Measurements from ENCODE around the gene DNAJC4.

Gene DNAJC4

GRCh38 chr11:64203421-64204079 lies 26.8 kb upstream of the DNAJC4 start:
- no peak for TF ChIP-seq CTCF (IDR thresholded peaks at IDR 0.05; ENCODE audit: insufficient read depth, low read depth, low read length, missing control alignments)

GRCh38 chr11:64204080-64204440 lies 26.3 kb upstream of the DNAJC4 start:
- DNase-seq (ENCODE audit: low read depth), result no peak
- no peak overlapping the region for H3K4me3 ChIP-seq (ENCODE audit: low read depth, low read length)
- TF ChIP-seq CTCF (IDR thresholded peaks at IDR 0.05; ENCODE audit: insufficient read depth, low read depth, low read length, missing control alignments), result no peak

More at GRCh38 chr11:64203421-64204079, 26.8 kb upstream of the DNAJC4 start:
- no peak for DNase-seq (ENCODE audit: low read depth)
- H3K4me3 ChIP-seq (ENCODE audit: low read depth, low read length), result no peak overlapping the region

DNA sequence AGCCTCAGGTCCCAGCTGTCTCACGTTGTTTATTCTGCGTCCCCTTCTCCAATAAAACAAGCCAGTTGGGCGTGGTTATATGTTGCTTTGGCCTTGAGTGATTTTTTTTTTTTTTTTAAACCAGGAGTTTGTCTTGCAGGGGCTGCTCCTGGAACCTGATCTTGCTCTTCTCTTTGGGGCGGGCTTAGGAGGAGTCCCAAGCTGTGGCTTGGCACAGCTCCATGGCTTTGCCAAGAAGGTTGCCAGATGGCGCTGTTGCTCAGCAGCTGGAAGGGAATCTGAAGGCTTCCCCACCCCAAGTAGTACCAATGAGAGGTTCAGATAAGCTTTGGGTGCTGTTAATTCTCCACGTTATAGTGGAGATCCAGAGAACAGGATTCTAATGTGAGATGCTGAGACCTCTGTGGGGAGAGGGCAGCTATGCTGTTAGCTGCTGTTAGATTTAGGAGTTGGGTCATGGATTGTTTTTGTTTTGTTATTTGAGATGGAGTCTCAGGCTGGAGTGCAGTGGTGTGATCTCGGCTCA lies 25.8 kb upstream of the DNAJC4 start:
- H3K4me3 ChIP-seq (ENCODE audit: low read depth, low read length), result no peak overlapping the region
- peak; percentile 67 for TF ChIP-seq CTCF (IDR thresholded peaks at IDR 0.05; ENCODE audit: insufficient read depth, low read depth, low read length, missing control alignments)
- peak; percentile 87 for DNase-seq (ENCODE audit: low read depth)

DNA sequence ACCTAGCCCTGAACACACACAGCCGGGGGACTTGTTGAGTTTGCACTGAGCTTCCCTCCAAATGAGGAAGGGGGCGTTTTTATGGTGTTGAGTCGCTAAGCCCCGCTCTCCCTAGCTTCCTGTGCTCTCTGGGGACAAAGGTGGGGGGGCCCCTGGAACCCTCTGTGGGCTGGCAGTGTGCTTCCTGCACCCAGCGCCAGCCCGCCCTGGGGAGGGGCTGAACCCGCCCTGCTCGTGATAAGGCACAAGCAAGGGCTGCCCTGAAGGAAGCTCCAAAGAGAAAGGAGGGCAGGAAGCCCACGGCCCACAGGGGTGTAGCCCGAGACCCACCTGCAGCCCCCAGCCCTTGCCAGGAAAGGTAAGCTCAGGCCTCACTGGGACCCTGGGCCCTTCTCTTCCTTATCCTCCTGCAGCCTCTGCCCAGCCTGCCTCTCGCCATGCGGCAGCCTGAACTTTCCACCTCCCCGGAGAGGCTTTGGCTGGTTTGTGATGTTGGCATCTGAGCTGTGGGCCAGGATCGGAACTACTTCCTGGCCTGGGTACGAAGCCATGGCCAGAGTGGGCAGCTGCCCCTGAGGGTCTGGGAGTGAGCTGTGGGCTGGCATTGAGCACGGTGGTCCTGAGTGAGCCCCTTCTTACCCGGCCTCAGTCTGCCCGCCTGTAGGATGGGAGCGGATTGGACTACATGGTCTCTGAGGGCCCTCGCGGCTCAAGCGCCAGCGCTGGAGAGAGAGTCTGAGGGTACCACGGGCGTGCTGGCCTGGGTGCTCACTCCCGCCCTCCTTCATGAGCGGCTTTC lies 23.7 kb upstream of the DNAJC4 start, which contains the start of gene FERMT3:
Gene FERMT3 (plus strand): TSS at position 265 of the 799 bp plus-strand sequence. CDS start 644 bp downstream, outside the sequence.
- H3K4me3 ChIP-seq (ENCODE audit: low read depth, low read length), result peak within 1 kb of the TSS; percentile 65
- no peak for TF ChIP-seq CTCF (IDR thresholded peaks at IDR 0.05; ENCODE audit: insufficient read depth, low read depth, low read length, missing control alignments)
- DNase-seq (ENCODE audit: low read depth), result peak; percentile 84

DNA sequence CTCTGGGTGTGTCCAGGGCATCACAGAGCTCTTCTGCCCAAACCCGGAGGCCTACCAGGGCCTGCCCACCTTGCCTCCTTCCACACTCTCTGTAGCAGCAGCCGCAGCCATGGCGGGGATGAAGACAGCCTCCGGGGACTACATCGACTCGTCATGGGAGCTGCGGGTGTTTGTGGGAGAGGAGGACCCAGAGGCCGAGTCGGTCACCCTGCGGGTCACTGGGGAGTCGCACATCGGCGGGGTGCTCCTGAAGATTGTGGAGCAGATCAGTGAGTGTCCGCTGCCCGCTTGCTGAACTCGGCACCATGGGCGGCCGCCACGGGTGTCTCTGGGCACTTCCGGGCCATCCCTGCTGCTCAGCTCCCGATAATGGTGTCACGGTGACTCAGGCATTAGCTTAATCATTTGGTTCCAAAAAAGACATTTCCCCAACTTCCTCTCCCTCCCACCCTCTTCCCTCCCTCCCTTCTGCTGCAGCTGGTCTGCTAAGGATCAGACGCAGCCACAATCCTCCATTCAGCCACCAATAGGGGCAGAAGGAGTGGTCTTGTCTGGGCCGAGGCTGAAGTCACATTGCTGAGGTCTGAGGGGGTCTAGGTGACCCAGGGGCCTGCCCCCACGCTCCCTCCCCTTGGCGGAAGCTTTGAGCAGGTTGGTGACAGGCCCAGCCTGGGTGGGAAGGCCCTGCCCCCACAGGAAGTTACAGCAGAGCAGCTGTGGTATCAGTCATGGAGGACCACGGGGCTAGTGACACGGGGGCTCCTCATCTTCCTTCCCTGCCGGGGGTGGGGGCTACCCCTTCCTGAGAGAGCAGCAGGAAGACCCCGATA lies 22.9 kb upstream of the DNAJC4 start:
- peak overlapping the region; percentile 65 for H3K4me3 ChIP-seq (ENCODE audit: low read depth, low read length)
- TF ChIP-seq CTCF (IDR thresholded peaks at IDR 0.05; ENCODE audit: insufficient read depth, low read depth, low read length, missing control alignments), result no peak
- DNase-seq (ENCODE audit: low read depth), result peak; percentile 91

- peak overlapping the region; percentile 65 for H3K4me3 ChIP-seq (ENCODE audit: low read depth, low read length)
Observed at GRCh38 chr11:64208086-64208795, 22.1 kb upstream of the DNAJC4 start.

More at GRCh38 chr11:64208086-64208795, 22.1 kb upstream of the DNAJC4 start:
- DNase-seq (ENCODE audit: low read depth), result no peak
- TF ChIP-seq CTCF (IDR thresholded peaks at IDR 0.05; ENCODE audit: insufficient read depth, low read depth, low read length, missing control alignments), result no peak

All from GM12865 (cell line).